Measurements from ENCODE around the gene SLC35E3.

Gene SLC35E3

GRCh38 chr12:68771223-68771925, 25.4 kb downstream of the SLC35E3 start:
- no peak for DNase-seq

- DNase-seq = no peak
Measured at GRCh38 chr12:68772714-68773113, 26.7 kb downstream of the SLC35E3 start.

GRCh38 chr12:68773582-68773981, 27.6 kb downstream of the SLC35E3 start:
- DNase-seq = no peak

DNA sequence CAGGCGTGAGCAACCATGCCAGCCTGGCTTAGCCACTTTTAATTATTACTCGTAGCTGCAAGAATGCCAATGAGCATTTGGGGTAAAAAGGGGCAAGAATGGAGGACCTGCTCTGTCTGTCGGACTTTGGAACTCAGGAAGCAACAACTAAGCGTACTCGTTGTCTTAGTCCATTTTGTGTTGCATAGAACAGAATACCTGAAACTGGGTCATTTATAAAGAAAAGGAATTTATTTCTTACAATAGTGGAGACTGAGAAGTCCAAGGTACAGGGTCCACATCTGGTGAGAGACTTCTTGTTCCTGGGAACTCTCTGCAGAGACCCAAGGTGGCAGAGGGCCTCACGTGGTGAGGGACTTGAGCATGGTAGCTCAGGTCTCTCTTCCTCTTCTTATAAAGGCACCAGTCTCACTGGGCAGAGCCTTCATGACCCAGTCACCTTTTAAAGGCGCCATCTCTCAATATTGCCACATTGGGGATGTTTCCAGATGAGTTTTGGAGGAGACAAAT, 29.2 kb downstream of the SLC35E3 start:
- no peak for DNase-seq

- DNase-seq = no peak
Measured at GRCh38 chr12:68776976-68777610, 31.1 kb downstream of the SLC35E3 start.

- no peak for DNase-seq
Measured at GRCh38 chr12:68779280-68779679, 33.3 kb downstream of the SLC35E3 start.

DNA sequence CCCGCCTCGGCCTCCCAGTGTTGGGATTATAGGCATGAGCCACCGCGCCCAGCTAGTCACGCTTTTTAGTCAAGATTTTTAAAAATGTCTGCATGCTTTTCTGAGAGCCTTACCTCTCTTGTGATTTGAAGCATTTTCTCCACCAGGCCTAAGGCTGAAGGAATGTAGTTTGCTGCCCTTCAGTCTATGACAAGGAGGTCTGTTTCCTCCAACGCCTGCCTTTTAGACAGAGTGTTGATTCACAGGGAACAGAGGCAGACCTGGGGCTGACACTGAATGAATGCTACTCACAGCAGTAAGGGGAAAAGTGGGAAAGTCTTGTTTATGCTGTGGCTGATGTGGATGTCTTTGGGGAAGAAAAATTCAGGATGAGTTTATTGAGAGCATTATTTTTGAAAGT, 34.8 kb downstream of the SLC35E3 start:
- no peak for DNase-seq

GRCh38 chr12:68781728-68782127, 35.8 kb downstream of the SLC35E3 start:
- DNase-seq = no peak

DNA sequence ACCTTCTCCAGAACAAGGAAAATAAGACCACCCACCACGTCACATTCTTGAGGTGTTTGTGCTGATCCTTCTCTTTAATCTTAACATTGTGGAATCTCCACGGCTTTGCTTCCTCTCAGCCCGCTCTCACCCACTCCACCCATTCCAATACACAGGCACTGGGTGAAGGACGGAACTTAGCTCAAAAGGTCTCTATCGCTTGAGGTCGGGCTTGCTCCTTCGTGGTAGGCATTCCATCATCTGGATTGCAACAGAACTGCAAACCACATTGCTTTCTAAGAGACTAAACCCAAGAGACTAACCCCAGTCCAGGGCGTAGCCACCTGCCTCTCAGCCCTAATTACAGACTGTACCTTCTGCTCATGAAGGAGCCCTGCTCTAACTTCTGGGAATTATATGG, 38.0 kb downstream of the SLC35E3 start:
- no peak for DNase-seq

- no peak for DNase-seq
Measured at GRCh38 chr12:68785358-68785757, 39.4 kb downstream of the SLC35E3 start.

DNA sequence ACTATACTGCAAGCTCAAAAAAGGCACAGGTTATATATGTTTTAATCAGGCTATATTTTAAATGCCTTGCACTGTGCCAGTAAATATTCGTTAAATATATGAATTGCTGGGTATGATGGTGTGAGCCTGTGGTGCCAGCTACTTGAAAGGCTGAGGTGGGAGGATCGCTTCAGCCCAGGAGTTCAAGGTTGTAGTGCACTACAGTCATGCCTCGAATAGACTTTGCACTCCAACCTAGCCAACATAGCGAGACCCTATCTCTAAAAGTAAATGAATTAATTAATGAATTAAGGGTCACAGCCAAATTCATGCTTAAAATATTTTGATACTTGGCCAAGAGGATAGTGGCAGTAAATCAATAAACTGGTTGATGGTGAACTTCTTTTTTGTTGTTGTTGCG, 39.8 kb downstream of the SLC35E3 start:
- DNase-seq = no peak

DNA sequence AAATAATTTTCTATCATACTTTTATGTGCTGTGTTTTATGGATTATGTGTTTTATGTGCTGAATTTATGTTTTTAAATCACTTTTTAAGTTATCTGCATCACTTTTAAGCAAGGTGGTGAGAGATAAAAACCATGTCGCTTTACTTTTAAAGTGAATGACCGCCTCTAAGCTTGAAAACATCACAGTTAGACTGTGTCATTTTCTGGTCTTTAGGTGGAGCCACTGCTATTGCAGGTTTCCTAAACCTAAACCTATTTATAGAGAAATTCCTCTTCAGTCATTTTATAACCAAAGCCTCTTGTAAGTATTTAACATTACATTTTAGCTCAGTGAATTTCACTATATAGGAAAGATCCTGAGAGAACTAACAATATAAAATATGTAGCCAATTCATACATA, 41.0 kb downstream of the SLC35E3 start:
- DNase-seq = no peak

GRCh38 chr12:68788554-68789143, 42.7 kb downstream of the SLC35E3 start:
- no peak for DNase-seq

GRCh38 chr12:68789144-68789878, 43.3 kb downstream of the SLC35E3 start:
- no peak for DNase-seq

- DNase-seq = no peak
Measured at GRCh38 chr12:68790081-68790951, 44.3 kb downstream of the SLC35E3 start.

- DNase-seq = no peak
Measured at GRCh38 chr12:68790952-68791234, 44.9 kb downstream of the SLC35E3 start.

DNA sequence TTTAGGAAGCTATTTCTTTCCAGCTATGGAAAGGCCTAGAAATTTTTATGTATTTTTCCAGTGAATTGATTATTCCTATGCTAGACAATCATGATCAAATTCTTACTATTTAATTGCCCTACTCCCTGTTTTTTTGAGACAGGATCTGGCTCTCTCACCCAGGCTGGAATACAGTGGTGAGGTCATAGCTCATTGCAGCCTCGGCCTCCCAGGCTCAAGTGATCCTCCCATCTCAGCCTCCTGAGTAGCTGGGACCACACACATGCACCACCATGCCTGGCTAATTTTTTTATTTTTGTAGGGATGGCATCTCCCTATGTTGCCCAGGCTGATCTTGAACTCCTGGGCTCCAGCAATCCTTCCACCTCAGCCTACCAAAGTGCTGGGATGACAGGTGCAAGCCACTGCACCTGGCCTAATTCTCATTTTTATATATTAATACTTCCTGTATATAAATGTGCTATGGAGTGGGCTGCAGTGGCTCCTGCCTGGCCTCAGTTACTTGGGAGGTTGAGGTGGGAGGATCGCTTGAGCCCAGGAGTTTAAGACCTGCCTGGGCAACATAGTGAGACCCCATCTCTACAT, 46.0 kb downstream of the SLC35E3 start:
- DNase-seq = no peak

DNA sequence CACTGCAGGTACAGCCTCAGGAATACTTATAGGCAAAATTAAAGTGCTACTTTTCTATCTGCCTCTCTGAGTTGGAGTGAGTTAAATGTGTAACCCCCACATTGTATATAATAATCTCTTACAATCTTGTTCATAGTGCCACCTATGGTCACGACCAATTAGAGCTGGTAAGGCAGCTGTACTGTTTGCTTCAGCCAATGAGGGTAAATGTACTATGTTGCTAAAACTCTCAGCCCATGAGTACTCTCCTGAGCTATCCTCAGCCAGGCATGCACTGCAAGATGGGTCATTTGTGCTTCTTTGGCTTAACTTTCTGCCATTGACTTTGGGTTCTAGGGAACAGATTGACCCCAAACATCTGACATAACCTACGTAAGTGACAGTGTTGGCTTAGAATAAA, 47.0 kb downstream of the SLC35E3 start:
- DNase-seq = no peak

- DNase-seq = no peak
Measured at GRCh38 chr12:68793436-68793835, 47.5 kb downstream of the SLC35E3 start.

DNA sequence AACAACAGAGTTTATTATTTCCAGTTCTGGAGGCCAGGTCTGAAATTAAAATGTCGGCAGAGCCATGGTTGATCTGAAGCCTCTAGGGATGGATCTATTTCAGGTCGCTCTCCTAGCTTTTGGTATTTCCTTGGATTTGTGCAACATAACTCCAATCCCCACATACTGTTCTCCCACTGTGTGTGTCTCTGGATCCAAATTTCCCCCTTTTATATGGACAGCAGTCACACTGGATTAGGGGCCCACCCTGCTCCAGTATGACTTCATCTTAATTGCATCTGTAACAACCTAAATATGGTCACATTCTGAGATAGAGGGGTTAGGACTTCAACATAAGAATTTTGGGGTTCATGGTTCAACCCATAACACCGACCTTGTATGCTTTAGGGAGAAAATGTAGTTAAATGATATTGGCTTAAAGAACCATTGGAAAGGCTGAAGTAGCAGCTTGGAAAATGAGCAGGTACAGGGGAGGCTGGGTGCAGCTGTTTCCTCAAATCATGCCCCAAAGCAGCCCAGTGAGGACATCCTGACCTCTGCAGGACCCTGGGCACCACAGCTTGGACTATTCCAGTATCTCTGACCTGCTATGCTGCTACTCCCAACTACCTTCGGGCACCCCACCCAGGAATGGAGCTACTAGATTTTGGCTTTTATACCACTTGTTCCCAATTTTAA, 48.1 kb downstream of the SLC35E3 start:
- DNase-seq = no peak

DNA sequence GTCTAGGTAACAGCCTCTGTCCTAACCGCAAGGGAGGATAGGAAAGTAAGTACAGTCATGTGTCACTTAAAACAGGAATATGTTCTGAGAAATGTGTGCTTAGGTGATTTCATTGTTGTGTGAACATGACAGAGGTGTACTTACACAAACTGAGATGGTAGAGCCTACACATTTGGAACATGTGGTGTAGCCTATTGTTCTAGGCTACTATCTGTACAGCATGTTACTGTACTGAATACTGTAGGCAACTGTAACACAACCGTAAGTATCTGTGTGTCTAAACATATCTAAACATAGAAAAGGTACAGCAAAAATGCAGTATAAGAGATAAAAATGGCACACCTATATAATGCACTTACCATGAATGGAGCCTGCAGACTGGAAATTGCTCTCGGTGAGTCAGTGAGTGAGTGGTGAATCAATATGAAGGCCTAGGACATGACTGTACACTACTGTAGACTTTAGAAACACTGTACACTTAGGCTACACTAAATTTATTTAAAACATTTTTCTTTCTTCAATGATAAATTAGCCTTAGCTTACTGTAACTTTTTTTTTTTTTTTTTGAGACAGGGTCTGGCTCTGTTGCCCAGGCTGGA, 48.8 kb downstream of the SLC35E3 start:
- DNase-seq = no peak

Data from activated CD4-positive, alpha-beta T cell treated with anti-CD3 and anti-CD28 coated beads, Interleukin-2, amount 50 U/mL, for 1 hour (primary cell).